PC-3 (cell line): ENCODE data around the gene TRPM2.

ENCODE experiments used
- EZH2 ChIP-seq: fragments of 300-600 bp; sonication (generic); IDR thresholded peaks from one replicate; pipeline ENCODE4 v1.6.1; 2017; ENCODE audit warnings: antibody characterized with exemption, mild to moderate bottlenecking, low read length; ENCODE audit not compliant: unreplicated experiment
- TF ChIP-seq, protein P1 (sequence below): fragments of 300-600 bp; sonication (generic); conservative IDR thresholded peaks from 2 replicates; pipeline ENCODE4 v1.5.1; 2017; ENCODE audit warnings: antibody characterized with exemption, low read depth, mild to moderate bottlenecking, low read length

DNA sequence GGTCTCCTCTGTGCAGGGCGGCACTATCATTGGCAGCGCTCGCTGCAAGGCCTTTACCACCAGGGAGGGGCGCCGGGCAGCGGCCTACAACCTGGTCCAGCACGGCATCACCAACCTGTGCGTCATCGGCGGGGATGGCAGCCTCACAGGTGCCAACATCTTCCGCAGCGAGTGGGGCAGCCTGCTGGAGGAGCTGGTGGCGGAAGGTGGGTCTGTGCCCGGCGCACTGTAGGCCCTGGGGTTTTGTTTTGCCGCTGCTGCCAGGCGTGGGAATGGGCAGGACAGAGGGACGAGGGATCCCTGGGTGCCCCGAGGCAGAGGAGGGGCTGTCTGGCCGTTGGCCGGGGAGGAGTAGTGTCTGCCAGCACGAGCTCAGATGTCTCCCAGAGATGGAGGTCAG, 41.3 kb upstream of the TRPM2 start:
- TF ChIP-seq, protein P1, sequence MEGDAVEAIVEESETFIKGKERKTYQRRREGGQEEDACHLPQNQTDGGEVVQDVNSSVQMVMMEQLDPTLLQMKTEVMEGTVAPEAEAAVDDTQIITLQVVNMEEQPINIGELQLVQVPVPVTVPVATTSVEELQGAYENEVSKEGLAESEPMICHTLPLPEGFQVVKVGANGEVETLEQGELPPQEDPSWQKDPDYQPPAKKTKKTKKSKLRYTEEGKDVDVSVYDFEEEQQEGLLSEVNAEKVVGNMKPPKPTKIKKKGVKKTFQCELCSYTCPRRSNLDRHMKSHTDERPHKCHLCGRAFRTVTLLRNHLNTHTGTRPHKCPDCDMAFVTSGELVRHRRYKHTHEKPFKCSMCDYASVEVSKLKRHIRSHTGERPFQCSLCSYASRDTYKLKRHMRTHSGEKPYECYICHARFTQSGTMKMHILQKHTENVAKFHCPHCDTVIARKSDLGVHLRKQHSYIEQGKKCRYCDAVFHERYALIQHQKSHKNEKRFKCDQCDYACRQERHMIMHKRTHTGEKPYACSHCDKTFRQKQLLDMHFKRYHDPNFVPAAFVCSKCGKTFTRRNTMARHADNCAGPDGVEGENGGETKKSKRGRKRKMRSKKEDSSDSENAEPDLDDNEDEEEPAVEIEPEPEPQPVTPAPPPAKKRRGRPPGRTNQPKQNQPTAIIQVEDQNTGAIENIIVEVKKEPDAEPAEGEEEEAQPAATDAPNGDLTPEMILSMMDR: no peak
- no peak for TF ChIP-seq EZH2
